GM12865 (cell line): ENCODE measurements around the gene ESR1.
"Not testable (repeated sequence)": the region's sequence is repeated elsewhere in the genome, so short reads cannot be mapped to it uniquely, and the experiment has no call there.

ENCODE experiments used
- DNase-seq: peaks from one replicate; pipeline ENCODE4 v3.0.0; 2010; ENCODE audit warnings: low read depth
- H3K4me3 ChIP-seq: 2 replicates; pipeline ENCODE4 v1.5.1; 2011; ENCODE audit warnings: mild to moderate bottlenecking, low read depth, low read length, control low read depth
- TF ChIP-seq, protein P1 (sequence below): IDR thresholded peaks from 2 replicates; pipeline ENCODE4 v1.5.1; 2011; ENCODE audit warnings: low read length, control low read depth, low read depth, inconsistent platforms; ENCODE audit not compliant: insufficient read depth; ENCODE audit errors: missing control alignments

The ESR1 gene

GRCh38 chr6:152070556-152070955, 263.1 kb downstream of the ESR1 start:
- no peak for DNase-seq
- TF ChIP-seq, protein P1, sequence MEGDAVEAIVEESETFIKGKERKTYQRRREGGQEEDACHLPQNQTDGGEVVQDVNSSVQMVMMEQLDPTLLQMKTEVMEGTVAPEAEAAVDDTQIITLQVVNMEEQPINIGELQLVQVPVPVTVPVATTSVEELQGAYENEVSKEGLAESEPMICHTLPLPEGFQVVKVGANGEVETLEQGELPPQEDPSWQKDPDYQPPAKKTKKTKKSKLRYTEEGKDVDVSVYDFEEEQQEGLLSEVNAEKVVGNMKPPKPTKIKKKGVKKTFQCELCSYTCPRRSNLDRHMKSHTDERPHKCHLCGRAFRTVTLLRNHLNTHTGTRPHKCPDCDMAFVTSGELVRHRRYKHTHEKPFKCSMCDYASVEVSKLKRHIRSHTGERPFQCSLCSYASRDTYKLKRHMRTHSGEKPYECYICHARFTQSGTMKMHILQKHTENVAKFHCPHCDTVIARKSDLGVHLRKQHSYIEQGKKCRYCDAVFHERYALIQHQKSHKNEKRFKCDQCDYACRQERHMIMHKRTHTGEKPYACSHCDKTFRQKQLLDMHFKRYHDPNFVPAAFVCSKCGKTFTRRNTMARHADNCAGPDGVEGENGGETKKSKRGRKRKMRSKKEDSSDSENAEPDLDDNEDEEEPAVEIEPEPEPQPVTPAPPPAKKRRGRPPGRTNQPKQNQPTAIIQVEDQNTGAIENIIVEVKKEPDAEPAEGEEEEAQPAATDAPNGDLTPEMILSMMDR: no peak
- no peak overlapping the region for H3K4me3 ChIP-seq

- no peak overlapping the region for H3K4me3 ChIP-seq
- no peak for DNase-seq
- TF ChIP-seq, protein P1: no peak
Measured at GRCh38 chr6:152071318-152071717, 263.8 kb downstream of the ESR1 start.

- TF ChIP-seq, protein P1: no peak
- no peak for DNase-seq
- H3K4me3 ChIP-seq: no peak overlapping the region
Measured at GRCh38 chr6:152071843-152072242, 264.4 kb downstream of the ESR1 start.

- H3K4me3 ChIP-seq, DNase-seq: not testable (repeated sequence)
Measured at GRCh38 chr6:152076242-152076641, 268.8 kb downstream of the ESR1 start.

- no peak overlapping the region for H3K4me3 ChIP-seq
- TF ChIP-seq, protein P1: no peak
- DNase-seq: no peak
Measured at GRCh38 chr6:152078001-152078400, 270.5 kb downstream of the ESR1 start.

GRCh38 chr6:152078804-152079203, 271.3 kb downstream of the ESR1 start:
- no peak overlapping the region for H3K4me3 ChIP-seq
- DNase-seq: no peak
- TF ChIP-seq, protein P1: no peak

DNA sequence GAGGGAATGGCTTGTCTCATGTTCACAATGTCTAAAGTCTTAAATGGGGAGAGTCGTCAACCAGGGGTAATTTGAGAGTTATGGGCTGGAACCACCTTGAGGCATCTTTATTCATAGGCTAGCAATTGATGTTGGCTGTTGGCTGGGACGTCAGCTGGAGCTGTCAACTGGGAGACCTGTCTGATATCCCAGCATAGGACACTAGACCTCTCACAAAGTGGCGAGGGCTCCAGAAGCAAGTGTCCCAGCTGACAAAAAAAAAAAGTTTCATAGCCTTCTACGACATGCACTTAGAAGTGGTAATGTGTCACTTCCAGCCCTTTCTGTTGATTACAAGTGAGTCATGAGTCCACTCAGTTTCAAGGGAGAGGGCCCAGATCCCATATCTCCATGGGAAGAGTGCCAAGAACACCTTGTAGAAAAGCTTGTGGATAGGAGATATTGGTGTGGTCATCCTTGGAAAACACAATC, 278.0 kb downstream of the ESR1 start:
- TF ChIP-seq, protein P1: no peak
- DNase-seq: no peak
- H3K4me3 ChIP-seq: no peak overlapping the region

DNA sequence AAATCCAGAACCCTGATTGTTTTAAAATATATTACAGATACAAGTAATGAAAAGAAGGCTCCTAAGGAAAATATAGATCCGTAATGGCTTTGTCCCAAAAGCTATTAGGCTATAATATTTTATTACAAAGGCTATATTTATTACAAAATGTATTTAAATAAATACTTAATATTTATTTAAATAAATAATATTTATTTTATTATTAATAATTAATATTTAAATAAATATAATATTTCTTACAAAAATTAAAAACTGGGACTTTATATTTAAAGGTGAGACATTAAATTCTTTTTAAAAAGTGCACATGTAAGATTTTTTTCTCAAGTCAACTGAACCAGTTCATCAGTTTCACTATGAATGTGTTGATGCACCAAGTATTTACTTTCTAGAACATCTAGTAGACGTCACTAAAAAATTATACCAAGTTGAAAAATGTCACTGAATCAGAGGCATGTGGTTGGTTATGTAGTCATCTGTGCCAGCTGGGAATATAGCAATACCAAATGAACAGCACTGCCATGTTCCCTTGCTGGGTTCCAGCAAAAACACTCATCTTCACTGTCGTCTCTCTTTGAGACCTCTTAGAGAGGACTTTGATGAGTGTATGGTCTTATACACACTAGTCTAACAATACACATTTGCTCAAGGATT, 278.9 kb downstream of the ESR1 start:
- no peak overlapping the region for H3K4me3 ChIP-seq
- no peak for DNase-seq
- TF ChIP-seq, protein P1: no peak
